M059J (cell line): ENCODE data around the gene MYOG. TPM values are rescaled to one million over a fixed set of nuclear protein-coding genes. Genes with fewer than 3 reads are reported as not detected.

Experiments
- DNase-seq: peaks from one replicate; pipeline ENCODE4 v3.0.0-alpha.2; 2012; ENCODE audit warnings: low read depth
- total RNA-seq: library from RNA; depleted of rRNA; stranded (reverse); fragments of >200 nt; shearing (Covaris generic); gene quantifications from 2 replicates; pipeline ENCODE4 v1.2.3, GENCODE V29; 2014; rRNA removed

MYOG gene
- not detected in 2 replicates for total RNA-seq

DNA sequence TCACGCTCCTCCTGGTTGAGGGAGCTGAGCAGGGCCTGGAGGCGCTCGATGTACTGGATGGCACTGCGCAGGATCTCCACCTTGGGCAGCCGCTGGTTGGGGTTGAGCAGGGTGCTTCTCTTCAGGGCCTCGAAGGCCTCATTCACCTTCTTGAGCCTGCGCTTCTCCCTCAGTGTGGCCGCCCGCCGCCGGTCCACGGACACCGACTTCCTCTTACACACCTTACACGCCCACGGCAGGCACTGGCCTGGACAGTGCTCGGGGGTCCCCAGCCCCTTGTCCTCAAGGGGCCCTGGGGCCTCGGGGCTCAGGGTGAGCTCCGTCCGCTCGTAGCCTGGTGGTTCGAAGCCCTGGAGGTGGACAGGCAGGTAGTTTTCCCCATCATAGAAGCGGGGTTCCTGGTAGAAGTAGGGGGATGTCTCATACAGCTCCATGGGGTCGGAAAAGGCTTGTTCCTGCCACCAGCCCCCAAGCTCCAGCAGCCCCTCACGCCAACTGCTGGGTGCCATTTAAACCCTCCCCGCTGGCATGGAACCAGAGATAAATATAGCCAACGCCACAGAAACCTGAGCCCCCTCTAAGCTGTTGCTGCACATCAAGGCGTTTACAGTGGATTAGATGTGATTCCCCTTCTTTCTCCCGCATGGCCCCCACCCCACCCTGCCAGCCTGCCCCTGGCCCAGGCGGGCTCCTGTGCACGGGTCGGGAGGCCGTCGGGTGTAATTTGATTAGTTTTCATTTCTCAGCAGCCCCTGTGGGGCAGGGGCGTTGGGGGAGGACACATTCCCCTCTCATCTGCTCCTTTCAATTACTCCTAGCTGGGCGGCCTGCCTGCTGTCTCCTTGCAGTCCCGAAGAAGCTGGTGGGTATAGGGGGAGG lies at the start of gene MYOG:
Gene MYOG, minus strand, starts transcription at position 485 of the 879 bp plus-strand sequence. Its CDS starts 51 bp downstream, at position 434.
- no peak for DNase-seq

DNA sequence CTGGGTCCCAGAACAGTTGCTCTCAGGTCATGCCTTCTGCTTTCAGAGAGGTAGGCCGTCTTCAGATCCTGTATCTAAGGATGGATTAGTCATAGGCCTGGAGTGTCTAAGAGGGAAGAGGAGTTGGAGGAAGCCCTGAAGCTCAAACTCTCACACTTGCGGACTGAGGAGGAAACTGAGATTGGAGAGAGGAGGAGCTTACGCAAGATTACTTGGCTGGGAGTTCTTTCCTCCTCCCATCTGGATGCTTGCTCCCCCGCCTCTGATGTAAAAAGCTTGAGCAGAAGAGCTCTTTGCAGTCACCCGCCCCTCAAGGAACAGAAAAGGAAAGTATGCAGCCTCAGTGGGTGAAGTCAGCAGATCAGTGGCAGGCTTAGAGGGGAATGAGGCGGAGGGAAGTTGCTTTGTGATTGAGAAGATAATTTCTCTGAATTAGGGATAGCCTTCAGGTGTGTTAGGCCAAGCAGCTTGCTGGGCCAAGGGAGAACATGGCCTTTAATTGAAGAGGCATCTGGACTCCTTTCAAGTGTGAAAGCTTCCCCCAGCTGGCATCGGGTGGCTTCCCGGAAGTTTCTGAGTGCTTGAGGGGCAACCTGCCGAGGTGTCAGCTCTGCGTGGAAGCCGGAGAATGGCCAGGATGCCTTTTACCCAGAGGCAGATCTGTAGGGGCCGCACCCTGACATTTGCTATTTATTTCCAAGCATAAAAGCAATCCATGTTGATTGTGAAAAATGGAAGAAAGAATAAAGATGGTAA lies 48.3 kb upstream of the MYOG start:
- DNase-seq: no peak

- no peak for DNase-seq
Measured at GRCh38 chr1:203131548-203132200, 45.9 kb upstream of the MYOG start.

DNA sequence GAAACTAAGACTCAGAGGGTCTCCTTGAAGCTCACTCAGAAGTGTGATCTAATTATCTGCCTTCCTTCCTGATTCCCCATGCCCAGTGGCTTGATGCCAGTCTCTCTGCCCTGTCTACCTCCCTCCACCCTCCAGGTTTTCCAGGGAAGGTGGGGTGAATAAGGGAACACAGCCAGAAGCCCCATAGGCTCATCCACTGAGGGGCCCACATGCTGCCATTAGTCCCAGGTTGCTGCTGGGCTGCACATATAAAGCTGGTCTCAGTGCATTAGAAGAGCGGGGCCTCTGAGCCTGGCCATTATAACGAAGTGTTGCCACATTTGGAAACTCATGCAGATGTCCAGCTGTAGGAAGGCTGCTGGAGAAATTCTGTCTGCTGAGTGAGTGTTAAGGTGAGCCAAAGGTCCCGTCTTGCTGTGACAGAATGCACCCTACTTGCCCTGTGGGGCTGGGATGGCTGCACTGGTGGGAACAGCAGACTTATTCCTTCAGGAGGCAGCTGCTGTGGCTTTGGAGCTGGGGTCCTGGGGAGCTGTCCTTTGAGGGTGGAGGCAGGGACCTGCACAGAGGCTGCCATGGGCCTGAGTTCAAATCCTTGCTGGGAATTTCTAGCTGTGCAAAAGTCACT lies 44.7 kb upstream of the MYOG start:
- no peak for DNase-seq

GRCh38 chr1:203129501-203130231 lies 43.9 kb upstream of the MYOG start:
- peak; percentile 41 for DNase-seq

DNA sequence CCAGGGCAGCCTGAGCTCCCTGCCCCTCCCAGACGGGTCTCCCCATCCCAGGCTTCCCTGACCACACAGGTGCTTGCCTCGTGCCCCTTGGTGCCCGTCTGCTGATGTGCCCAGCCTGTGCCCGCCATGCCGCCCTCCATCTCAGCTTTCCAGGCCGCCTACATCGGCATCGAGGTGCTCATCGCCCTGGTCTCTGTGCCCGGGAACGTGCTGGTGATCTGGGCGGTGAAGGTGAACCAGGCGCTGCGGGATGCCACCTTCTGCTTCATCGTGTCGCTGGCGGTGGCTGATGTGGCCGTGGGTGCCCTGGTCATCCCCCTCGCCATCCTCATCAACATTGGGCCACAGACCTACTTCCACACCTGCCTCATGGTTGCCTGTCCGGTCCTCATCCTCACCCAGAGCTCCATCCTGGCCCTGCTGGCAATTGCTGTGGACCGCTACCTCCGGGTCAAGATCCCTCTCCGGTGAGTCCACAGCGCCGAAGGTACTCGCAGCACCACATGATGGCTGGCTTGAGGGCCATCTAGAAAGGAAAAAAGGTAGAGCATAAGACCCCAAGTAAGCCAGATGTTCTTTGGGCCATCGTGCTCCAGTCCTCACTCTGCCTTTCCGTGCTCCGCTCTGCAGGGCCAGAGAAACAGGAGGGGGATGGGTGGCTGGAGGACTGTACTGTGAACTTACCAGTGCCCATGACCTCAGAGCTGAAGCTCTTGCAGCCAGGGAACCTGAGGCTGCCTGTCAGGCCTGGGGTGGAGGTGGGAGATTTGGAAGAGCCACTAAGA lies 43.1 kb upstream of the MYOG start:
- no peak for DNase-seq

GRCh38 chr1:203128431-203128715 lies 42.6 kb upstream of the MYOG start:
- no peak for DNase-seq

DNA sequence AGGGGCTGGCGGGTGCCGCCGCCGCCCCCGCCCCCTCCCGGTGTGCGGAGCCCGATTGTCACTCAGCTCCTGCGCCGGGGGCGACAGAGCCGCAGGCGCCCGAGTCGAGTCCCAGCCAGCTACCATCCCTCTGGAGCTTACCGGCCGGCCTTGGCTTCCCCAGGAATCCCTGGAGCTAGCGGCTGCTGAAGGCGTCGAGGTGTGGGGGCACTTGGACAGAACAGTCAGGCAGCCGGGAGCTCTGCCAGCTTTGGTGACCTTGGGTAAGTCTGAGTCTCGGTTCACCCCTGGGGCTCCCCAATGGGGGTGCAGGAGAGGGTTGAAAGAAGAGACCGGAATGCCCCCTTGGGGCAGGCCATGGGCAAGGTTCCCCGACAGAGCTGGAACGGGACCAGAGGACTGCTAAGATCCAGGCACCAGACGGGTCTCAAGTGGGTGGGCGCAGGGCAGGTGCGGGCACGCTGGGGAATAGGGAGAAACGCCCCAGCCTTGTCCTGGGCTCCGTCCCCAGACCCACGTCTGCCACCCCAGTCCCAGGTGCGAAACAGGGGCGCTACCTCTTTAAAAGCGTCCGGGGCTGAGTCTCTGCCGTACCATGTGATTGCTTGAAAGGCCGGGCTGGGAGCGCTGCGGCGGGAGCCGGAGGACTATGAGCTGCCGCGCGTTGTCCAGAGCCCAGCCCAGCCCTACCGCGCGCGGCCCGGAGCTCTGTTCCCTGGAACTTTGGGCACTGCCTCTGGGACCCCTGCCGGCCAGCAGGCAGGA lies 42.0 kb upstream of the MYOG start, which contains the start of gene ADORA1:
Gene ADORA1, plus strand, starts transcription at position 61 of the 765 bp plus-strand sequence. CDS start 1,116 bp downstream, outside the sequence.
- peak; percentile 75 for DNase-seq

- no peak for DNase-seq
Measured at GRCh38 chr1:203126866-203127665, 41.3 kb upstream of the MYOG start.

GRCh38 chr1:203126151-203126865 lies 40.5 kb upstream of the MYOG start:
- peak; percentile 40 for DNase-seq

GRCh38 chr1:203124546-203125317 lies 38.9 kb upstream of the MYOG start:
- DNase-seq: peak; percentile 59

GRCh38 chr1:203124011-203124410 lies 38.2 kb upstream of the MYOG start:
- no peak for DNase-seq

DNA sequence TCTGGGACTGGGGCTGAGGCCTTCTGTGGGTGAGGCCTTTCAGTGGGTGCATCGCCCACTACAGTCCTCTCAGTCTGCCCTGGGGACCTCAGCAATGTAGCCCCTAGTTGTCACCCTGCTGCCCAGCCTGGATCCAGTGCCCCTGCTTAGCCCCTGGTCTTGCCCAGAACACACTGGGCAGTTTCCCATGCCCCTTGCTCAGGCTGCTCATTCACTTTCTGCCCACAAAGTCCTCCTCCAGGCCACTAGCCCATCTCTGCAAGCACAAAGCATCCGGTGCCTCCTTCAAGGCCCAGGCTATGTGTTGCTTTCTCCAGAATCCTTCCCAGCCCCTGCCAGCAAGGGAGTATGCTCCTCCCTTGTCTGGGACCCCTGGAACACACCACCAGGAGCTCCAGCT lies 36.3 kb upstream of the MYOG start:
- no peak for DNase-seq

- DNase-seq: no peak
Measured at GRCh38 chr1:203121186-203122015, 35.6 kb upstream of the MYOG start.

DNA sequence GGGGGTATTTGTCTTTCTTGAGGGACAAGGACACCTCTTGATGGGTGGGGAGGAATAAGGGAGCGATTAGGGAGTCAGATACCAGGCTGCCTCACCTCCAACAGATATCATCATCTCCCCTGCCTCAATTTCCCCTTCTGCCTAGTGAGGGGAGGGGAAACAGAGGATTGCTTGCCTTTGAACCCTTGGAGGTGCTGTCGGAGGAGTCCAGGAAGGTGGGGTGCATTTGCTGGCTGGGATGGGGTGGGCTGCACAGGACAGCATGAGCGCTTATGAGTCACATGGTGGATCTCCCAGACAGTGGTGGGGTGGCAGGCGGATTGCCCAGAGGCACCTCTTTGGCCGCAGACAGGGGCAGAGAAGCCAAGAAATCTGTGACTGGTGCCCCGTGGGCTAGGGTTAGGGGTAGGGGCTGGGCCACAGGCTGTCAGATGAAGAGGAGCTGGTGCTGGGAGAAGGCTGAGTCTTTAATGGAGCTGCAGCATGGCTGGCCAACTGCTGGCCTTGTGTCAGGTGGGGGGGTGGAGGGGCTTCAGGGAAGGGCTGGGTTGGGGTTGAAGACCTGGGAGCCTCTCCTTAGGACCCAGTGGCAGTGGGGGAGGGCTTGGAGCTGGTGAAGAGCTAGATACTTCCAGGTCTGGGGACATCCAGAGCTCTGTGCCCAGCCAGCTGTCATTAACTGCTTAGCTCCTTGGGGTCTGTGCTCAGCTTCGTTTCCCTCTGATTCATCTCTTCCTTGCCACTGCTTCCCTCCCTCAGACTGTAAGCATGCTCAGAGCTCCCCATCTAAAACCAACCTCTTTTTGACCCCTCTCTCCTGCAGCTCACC lies 34.7 kb upstream of the MYOG start:
- DNase-seq: no peak
